ENCODE results near the gene BHMT2.

Gene BHMT2

GRCh38 chr5:79036769-79037168 is 32.8 kb upstream of the BHMT2 start:
- DNase-seq (ENCODE audit: low read depth in 2 of 2): no peak
- TF ChIP-seq CTCF (IDR thresholded peaks at IDR 0.05; ENCODE audit: low read depth, low read length): no peak

GRCh38 chr5:79042188-79042587 is 27.4 kb upstream of the BHMT2 start:
- TF ChIP-seq CTCF (IDR thresholded peaks at IDR 0.05; ENCODE audit: low read depth, low read length): no peak
- no peak overlapping the region for H3K4me3 ChIP-seq (replicated peaks in 1 of 2; ENCODE audit: low read depth in 2 of 2, low read length in 2 of 2)
- DNase-seq (ENCODE audit: low read depth in 2 of 2): no peak

More at GRCh38 chr5:79036769-79037168, 32.8 kb upstream of the BHMT2 start:
- H3K4me3 ChIP-seq (replicated peaks in 1 of 2; ENCODE audit: low read depth in 2 of 2, low read length in 2 of 2): no peak overlapping the region

DNA sequence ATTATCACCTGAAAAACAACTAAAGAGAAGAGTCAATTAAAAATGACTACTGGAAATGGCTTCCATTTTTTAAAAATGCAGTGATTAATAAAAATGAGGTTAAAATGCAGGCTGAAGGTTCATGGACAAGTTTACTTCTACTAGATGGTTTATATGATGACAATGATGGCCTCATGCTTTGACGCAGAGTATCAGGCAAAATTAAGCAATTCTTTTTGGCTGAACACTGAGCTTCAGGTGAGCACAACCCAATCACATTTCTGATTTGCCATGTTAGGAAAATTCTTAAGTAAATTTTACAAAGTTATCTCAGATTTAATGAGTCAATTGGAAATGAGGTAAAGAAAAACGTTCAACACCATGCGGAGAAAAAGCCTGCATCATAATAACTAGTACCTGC is 22.4 kb upstream of the BHMT2 start:
- no peak for TF ChIP-seq CTCF (IDR thresholded peaks at IDR 0.05; ENCODE audit: low read depth, low read length)
- H3K4me3 ChIP-seq (replicated peaks in 1 of 2; ENCODE audit: low read depth in 2 of 2, low read length in 2 of 2): no peak overlapping the region
- no peak for DNase-seq (ENCODE audit: low read depth in 2 of 2)

GRCh38 chr5:79048437-79048836 is 21.1 kb upstream of the BHMT2 start:
- no peak for TF ChIP-seq CTCF (IDR thresholded peaks at IDR 0.05; ENCODE audit: low read depth, low read length)
- H3K4me3 ChIP-seq (replicated peaks in 1 of 2; ENCODE audit: low read depth in 2 of 2, low read length in 2 of 2): no peak overlapping the region
- no peak for DNase-seq (ENCODE audit: low read depth in 2 of 2)

- DNase-seq (ENCODE audit: low read depth in 2 of 2): no peak
- TF ChIP-seq CTCF (IDR thresholded peaks at IDR 0.05; ENCODE audit: low read depth, low read length): no peak
- no peak overlapping the region for H3K4me3 ChIP-seq (replicated peaks in 1 of 2; ENCODE audit: low read depth in 2 of 2, low read length in 2 of 2)
Measured at GRCh38 chr5:79050498-79050897, 19.1 kb upstream of the BHMT2 start.

DNA sequence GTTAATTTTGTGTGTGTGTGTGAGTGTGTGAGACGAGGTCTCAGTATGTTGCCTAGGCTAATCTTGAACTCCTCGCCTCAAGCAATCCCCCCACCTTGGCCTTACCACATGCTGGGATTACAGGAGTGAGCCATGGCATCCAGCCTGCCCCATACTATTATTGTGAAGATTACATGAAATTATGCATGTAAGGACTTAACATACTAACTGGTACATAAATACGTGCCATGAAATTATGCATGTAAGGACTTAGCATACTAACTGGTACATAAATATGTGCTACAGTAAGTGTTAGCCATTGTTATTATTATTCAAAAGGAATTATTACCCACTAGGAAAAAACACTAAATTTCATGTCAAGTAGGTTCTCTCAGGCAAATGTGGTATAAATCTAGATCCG is 16.2 kb upstream of the BHMT2 start:
- no peak for DNase-seq (ENCODE audit: low read depth in 2 of 2)
- no peak for TF ChIP-seq CTCF (IDR thresholded peaks at IDR 0.05; ENCODE audit: low read depth, low read length)
- H3K4me3 ChIP-seq (replicated peaks in 1 of 2; ENCODE audit: low read depth in 2 of 2, low read length in 2 of 2): no peak overlapping the region

- no peak for TF ChIP-seq CTCF (IDR thresholded peaks at IDR 0.05; ENCODE audit: low read depth, low read length)
- DNase-seq (ENCODE audit: low read depth in 2 of 2): no peak
Measured at GRCh38 chr5:79055017-79055416, 14.6 kb upstream of the BHMT2 start.

More at GRCh38 chr5:79055017-79055416, 14.6 kb upstream of the BHMT2 start:
- no peak overlapping the region for H3K4me3 ChIP-seq (replicated peaks in 1 of 2; ENCODE audit: low read depth in 2 of 2, low read length in 2 of 2)

All from cardiac fibroblast (primary cell).